ENCODE measurements around the gene NCL.
"Not testable (repeated sequence)": the region's sequence is repeated elsewhere in the genome, so short reads cannot be mapped to it uniquely, and the experiment has no call there.

The NCL gene

DNA sequence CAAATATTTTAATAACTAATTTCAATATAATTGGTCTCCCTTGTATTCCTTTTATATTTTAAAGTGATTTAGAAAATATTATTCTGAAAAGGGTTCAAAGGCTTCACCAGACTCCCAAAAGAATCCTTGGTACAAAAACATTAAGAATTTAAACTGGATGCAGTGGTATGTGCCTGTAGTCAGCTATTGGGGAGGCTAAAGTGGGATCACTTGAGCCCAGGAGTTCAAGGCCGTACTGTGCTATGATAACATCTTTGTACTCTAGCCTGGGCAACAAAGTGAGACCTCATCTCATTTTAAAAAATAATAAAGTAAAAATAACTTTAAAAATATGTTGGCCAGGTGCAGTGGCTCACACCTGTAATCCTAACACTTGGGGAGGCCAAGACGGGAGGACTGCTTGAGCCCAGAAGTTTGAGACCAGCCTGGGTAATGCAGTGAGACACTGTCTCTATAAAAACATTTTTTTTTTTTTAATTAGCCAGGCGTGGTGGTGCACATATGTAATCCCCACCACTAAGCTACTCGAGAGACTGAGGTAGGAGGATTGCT is 14.7 kb downstream of the NCL start:
- TF ChIP-seq, protein P1, sequence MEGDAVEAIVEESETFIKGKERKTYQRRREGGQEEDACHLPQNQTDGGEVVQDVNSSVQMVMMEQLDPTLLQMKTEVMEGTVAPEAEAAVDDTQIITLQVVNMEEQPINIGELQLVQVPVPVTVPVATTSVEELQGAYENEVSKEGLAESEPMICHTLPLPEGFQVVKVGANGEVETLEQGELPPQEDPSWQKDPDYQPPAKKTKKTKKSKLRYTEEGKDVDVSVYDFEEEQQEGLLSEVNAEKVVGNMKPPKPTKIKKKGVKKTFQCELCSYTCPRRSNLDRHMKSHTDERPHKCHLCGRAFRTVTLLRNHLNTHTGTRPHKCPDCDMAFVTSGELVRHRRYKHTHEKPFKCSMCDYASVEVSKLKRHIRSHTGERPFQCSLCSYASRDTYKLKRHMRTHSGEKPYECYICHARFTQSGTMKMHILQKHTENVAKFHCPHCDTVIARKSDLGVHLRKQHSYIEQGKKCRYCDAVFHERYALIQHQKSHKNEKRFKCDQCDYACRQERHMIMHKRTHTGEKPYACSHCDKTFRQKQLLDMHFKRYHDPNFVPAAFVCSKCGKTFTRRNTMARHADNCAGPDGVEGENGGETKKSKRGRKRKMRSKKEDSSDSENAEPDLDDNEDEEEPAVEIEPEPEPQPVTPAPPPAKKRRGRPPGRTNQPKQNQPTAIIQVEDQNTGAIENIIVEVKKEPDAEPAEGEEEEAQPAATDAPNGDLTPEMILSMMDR (conservative IDR thresholded peaks at IDR 0.05): no peak
- no peak overlapping the region for H3K27ac ChIP-seq

DNA sequence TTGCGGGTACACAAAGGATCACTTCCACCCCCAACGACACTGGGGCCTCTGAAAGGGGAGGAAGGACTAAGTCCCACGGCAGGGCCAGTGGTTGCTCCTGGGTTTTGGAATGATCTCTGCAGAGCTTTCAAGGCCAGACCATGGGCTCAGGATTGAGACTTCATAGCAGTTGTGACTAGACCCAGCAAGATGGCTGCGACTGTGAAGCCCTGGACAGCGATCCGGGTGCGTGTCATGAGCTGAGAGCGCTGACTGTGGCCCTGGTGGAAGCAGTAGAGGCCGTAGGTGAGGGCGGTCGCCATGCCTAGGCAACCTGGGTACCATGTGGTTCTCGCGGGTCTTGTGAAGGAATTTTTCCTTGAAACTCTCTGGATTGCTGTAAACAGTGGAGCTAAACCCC is 27.3 kb downstream of the NCL start:
- TF ChIP-seq, protein P1 (conservative IDR thresholded peaks at IDR 0.05): no peak

DNA sequence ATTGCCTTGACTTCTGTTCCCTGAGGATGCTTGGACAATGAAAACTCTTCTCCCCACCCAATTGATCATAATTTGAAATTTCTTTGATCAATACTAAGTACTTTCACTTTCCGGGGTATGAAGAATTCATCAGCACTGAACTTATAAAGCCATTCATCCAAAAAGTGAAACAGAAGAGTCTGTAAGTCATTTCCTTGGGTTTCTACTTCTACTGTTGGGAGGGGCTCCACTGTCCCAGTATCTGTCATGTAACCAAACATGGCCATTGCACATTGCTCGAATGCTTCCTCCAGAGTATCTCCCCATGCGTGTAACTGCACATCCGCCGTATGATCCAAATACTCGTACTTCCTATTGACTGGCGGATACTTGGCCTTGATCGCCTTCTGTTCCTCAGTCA is 30.3 kb downstream of the NCL start:
- TF ChIP-seq, protein P1 (conservative IDR thresholded peaks at IDR 0.05): no peak
- no peak overlapping the region for H3K27ac ChIP-seq

More for the DNA sequence above, 27.3 kb downstream of the NCL start:
- no peak overlapping the region for H3K27ac ChIP-seq

- TF ChIP-seq, protein P1 (conservative IDR thresholded peaks at IDR 0.05): no peak
- H3K27ac ChIP-seq: no peak overlapping the region
Observed at GRCh38 chr2:231431606-231432005, 32.7 kb downstream of the NCL start.

- H3K27ac ChIP-seq: not testable (repeated sequence)
Observed at GRCh38 chr2:231430437-231430836, 33.8 kb downstream of the NCL start.

DNA sequence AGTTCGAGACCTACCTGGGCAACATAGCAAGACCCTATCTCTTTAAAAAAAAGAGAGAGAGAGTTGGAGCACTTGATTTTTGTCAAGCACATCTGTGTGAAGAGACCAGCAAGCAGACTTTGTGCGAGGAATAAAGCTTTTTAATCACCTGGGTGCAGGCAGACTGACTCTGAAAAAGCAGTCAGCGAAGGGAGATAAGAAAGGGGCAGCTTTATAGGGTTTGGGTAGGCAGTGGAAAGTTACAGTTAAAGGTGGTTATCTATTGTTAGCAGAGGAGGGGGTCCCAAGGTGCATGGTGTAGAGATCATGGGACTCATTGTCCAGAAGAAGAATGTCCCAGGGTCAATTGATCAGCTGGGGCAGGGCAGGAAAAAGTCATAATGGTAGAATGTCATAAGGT is 34.4 kb downstream of the NCL start:
- H3K27ac ChIP-seq: no peak overlapping the region
- TF ChIP-seq, protein P1 (conservative IDR thresholded peaks at IDR 0.05): no peak

DNA sequence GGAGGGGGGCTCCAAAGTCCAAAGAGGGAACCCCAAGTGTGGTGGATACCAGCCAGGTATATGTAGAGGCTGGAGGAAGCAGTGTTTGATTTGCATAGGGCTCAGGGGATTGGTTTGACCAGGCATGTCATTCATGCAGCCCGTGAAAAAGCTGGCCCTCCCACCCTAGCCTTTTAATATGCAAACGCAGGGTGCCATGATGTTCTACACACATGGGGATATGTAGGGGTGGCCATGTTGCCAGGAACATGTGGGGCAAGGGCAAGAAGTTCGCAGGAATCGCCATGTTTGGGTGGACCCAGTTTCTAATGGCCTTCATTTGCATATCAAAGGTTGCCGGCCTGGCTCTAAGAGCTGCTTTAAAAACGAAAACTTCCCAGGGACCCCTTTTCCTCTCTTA is 35.1 kb downstream of the NCL start:
- TF ChIP-seq, protein P1 (conservative IDR thresholded peaks at IDR 0.05): no peak
- H3K27ac ChIP-seq: no peak overlapping the region

GRCh38 chr2:231427116-231427515 is 37.2 kb downstream of the NCL start:
- TF ChIP-seq, protein P1 (conservative IDR thresholded peaks at IDR 0.05): no peak

More at GRCh38 chr2:231427116-231427515, 37.2 kb downstream of the NCL start:
- H3K27ac ChIP-seq: no peak overlapping the region

All from VCaP (cell line).